ENCODE measurements around the gene TNFSF9. TPM values are rescaled to one million over a fixed set of nuclear protein-coding genes. Genes with fewer than 3 reads are reported as not detected.

The TNFSF9 gene
- total RNA-seq, 6 experiments from 2014 or later = 0.27 to 1.6 (median 0.55) TPM; not detected in 3

DNA sequence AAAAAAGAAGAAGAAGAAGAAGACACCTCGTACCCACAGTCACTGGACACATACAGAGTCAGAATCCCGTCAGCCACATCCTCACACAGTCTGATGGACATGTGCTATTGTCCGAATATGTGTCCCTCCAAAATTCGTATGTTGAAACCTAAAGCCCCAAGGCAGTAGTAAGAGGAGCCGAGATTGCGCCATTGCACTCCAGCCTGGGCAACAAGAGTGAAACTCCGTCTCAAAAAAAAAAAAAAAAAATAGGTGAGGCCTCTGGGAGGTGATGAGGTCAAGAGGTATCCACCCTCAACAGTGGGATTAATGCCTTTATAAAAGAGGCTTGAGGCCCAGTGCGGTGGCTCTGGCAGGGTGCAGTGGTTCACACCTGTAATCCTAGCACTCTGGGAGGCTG is 46.6 kb upstream of the TNFSF9 start:
- intact Hi-C loops (cut with DNase I) = no loop called here
- TF ChIP-seq, protein P1, sequence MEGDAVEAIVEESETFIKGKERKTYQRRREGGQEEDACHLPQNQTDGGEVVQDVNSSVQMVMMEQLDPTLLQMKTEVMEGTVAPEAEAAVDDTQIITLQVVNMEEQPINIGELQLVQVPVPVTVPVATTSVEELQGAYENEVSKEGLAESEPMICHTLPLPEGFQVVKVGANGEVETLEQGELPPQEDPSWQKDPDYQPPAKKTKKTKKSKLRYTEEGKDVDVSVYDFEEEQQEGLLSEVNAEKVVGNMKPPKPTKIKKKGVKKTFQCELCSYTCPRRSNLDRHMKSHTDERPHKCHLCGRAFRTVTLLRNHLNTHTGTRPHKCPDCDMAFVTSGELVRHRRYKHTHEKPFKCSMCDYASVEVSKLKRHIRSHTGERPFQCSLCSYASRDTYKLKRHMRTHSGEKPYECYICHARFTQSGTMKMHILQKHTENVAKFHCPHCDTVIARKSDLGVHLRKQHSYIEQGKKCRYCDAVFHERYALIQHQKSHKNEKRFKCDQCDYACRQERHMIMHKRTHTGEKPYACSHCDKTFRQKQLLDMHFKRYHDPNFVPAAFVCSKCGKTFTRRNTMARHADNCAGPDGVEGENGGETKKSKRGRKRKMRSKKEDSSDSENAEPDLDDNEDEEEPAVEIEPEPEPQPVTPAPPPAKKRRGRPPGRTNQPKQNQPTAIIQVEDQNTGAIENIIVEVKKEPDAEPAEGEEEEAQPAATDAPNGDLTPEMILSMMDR (IDR thresholded peaks at IDR 0.05) = no peak
- no peak for TF ChIP-seq POLR2A (IDR thresholded peaks at IDR 0.05)
- Histone ChIP-seq H3K9me3 (peaks cover 0 to 2% (median 0%) of the 10 kb centered on the region in 4 donors), H3K36me3 (no peaks in the 10 kb centered on the region), H3K27me3 (no peaks in the 10 kb centered on the region), H3K27ac (no peak overlapping the region), H3K4me3 (no peak overlapping the region), H3K4me1 (no peaks in the 10 kb centered on the region)
- DNase-seq (no peak), ATAC-seq (no peak)
- 85% methylated on average over 7 of the region's 8 CpGs for WGBS (ENCODE audit: insufficient coverage, low coverage, low lambda C conversion rate, missing lambda C conversion rate)

GRCh38 chr19:6484831-6485230 is 46.0 kb upstream of the TNFSF9 start:
- TF ChIP-seq POLR2A (IDR thresholded peaks at IDR 0.05) = no peak
- TF ChIP-seq, protein P1 (IDR thresholded peaks at IDR 0.05) = no peak
- no peaks in the 10 kb centered on the region for H3K27me3 ChIP-seq

DNA sequence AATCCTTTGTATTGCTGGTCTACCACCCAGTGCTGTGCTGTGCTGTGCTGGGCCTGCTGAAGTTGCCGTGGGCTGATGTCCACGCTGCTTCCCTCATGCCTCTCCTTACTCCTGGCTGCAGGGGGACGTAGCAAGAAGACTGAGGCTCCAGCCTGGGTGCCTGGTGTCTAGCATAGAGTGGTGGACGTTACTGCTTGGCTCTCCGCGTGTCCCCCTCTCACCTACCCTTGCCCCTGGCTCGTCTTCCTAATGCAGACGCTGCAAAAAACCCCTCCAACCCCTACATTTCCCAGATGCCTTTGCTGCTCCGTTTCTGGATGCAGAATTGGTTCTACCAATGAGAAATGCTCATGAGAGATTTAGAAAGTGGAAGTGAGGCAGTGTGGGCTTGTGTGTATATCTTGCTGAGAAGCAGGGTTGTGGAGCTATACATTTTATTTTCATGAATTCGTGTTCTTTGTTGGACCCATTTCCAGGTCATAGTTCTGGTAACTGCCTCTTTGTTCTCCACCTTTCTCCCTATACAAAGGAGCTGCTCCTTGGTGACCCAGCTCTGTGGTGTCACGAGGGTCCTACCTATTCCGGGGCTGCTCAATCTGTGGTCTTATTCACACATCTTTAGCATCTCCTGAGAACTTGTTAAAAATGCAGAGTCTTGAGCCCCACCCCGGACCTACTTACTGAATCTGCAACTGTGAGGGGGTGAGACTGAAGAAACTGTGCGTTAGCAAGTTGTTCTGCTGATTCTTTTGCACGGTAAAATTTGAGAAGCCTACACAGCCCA is 41.4 kb upstream of the TNFSF9 start:
- TF ChIP-seq, protein P1 (IDR thresholded peaks at IDR 0.05) = no peak
- TF ChIP-seq POLR2A (IDR thresholded peaks at IDR 0.05) = no peak
- Histone ChIP-seq H3K27ac (no peak overlapping the region), H3K36me3 (no peaks in the 10 kb centered on the region), H3K4me3 (no peak overlapping the region), H3K9me3 (peaks cover 0 to 2% (median 0%) of the 10 kb centered on the region in 4 donors), H3K27me3 (no peaks in the 10 kb centered on the region), H3K4me1 (no peaks in the 10 kb centered on the region)
- WGBS (ENCODE audit: insufficient coverage, low coverage, low lambda C conversion rate, missing lambda C conversion rate) = 24% methylated on average over 10 of the region's 15 CpGs
- no peak for DNase-seq
- no peak for ATAC-seq
- intact Hi-C loops (cut with DNase I) = no loop called here

More at GRCh38 chr19:6484831-6485230, 46.0 kb upstream of the TNFSF9 start:
- Histone ChIP-seq H3K27ac (no peak overlapping the region), H3K4me3 (no peak overlapping the region), H3K36me3 (no peaks in the 10 kb centered on the region), H3K9me3 (peaks cover 0 to 2% (median 0%) of the 10 kb centered on the region in 4 donors), H3K4me1 (no peaks in the 10 kb centered on the region)
- WGBS (ENCODE audit: insufficient coverage, low coverage, low lambda C conversion rate, missing lambda C conversion rate) = 84% methylated on average over 4 of the region's 7 CpGs
- no peak for ATAC-seq
- intact Hi-C loops (cut with DNase I) = no loop called here
- no peak for DNase-seq

GRCh38 chr19:6490134-6490533 is 40.7 kb upstream of the TNFSF9 start:
- H3K27me3 ChIP-seq = no peaks in the 10 kb centered on the region
- TF ChIP-seq, protein P1 (IDR thresholded peaks at IDR 0.05) = no peak
- TF ChIP-seq POLR2A (IDR thresholded peaks at IDR 0.05) = no peak
- no peak overlapping the region for H3K4me3 ChIP-seq
- intact Hi-C loops (cut with DNase I) = no loop called here
- no peak overlapping the region for H3K27ac ChIP-seq
- ATAC-seq (no peak), DNase-seq (no peak)
- H3K36me3 ChIP-seq = no peaks in the 10 kb centered on the region
- H3K4me1 ChIP-seq = no peaks in the 10 kb centered on the region
- WGBS (ENCODE audit: insufficient coverage, low coverage, low lambda C conversion rate, missing lambda C conversion rate) = 51% methylated on average over 2 of the region's 2 CpGs
- H3K9me3 ChIP-seq = peaks cover 0 to 2% (median 0%) of the 10 kb centered on the region in 4 donors

Measured in right lobe of liver (tissue), 6 donors.